Right forelimb (tissue), 1 donor: ENCODE data around the gene GPRC5C.
A peak's percentile ranks its signal among the peaks of the same experiment; 100 is the strongest.
"Not testable (repeated sequence)": the region's sequence is repeated elsewhere in the genome, so short reads cannot be mapped to it uniquely, and the experiment has no call there.

Experiments used
- DNase-seq: peaks from one replicate; pipeline ENCODE4 v3.0.0-alpha.2; 2018

The GPRC5C gene

DNA sequence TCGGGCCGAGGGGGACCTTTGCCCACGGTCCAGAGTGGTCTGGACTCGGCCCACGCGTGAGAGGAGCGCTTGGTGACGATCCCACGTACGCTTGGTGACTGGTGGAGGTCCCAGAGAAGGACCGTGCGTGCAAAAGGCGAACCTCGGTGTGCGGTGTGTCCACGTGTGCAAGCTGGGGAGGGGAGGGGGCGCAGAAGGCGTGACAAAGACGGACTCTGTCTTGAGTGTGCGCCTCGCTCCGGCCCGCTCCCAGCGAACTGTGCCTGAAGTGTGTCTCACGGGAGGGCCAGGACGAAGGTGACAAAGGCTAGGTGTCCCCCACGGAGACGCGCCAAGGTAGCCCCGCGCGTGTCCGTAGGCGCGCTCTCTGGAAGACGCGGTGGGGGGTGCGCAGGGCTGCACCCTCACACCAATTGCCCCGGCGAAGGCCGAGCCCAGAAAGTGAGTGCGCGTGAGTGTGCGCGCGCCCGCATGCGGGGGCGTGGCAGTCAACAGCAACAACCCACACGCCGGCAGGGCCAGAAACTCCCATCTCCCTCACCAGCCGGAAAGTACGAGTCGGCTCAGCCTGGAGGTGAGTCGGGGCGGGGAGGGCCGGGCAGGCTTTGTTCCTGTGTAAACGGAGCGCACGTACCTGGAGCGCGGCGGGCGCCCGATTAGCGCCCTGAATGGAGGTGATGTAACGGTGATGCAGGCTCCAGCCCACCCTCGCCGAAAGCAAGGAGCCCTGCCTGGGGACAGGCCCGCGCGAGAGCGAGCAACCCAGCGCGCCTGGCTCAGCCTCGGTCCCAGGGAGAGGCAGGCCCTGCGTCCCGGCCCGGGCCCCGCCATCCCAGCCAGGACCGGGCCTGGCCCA, at the start of gene GPRC5C:
TSS of gene GPRC5C (plus strand) at position 521 of the 856 bp plus-strand sequence. CDS start 7,689 bp downstream, outside the sequence.
- DNase-seq, result peak; percentile 83

GRCh38 chr17:74383141-74383540, 48.7 kb upstream of the GPRC5C start:
- no peak for DNase-seq

GRCh38 chr17:74385201-74385600, 46.7 kb upstream of the GPRC5C start:
- DNase-seq, result no peak

DNA sequence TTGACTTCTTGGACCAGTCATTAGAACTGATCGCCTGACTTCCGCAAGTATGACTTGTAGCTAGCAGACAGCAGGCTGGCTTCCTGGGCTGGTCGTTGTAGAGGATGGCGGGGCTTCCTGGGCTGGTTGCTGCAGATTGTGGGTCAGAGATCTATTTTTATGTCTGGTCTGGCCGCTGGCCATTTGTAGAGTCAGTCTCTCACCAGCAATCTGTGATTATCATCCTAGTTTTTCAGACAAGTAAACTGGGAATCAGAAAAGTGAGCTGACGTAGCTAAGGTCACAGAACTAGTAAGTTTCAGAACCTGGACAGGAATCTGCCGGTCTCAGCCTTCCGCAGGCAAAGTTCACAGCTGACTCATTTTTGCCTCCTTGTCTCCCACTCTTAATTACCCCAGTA, 45.5 kb upstream of the GPRC5C start:
- no peak for DNase-seq

- no peak for DNase-seq
Measured at GRCh38 chr17:74387365-74388218, 44.3 kb upstream of the GPRC5C start.

DNA sequence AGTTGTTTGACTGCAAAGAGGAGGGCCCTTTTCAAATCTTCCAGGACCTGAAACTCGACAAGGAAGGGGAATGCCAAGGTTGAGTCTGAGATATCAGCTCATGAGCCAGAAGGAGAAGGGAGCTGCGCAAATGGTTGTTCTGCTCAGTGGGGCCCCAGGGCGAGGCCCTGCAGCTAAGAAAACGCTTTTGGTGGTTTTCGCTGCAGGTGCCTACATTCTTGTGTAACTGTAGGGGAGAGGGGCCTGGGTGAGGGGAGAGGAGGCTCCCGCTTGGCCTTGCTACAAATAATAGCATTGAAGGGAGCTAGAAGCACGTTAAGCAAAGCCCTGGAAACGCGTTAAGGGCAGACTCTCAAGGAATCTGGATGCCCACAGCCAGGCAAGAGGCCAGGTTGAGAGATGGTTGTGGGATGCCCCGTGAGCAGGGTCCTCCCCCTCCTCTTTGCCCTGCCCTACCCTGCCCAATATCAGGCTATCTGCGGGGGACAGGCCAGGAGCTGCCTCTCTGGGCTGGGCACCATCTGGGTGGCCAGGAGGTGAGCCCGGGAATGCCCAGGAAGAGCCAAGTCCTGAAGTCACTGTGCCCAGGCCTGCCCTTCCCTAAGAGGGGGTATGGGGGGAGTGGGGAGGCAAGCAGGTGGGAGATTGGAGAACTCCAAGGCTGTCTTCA, 42.7 kb upstream of the GPRC5C start:
- DNase-seq, result no peak

GRCh38 chr17:74389937-74390679, 41.8 kb upstream of the GPRC5C start:
- no peak for DNase-seq

DNA sequence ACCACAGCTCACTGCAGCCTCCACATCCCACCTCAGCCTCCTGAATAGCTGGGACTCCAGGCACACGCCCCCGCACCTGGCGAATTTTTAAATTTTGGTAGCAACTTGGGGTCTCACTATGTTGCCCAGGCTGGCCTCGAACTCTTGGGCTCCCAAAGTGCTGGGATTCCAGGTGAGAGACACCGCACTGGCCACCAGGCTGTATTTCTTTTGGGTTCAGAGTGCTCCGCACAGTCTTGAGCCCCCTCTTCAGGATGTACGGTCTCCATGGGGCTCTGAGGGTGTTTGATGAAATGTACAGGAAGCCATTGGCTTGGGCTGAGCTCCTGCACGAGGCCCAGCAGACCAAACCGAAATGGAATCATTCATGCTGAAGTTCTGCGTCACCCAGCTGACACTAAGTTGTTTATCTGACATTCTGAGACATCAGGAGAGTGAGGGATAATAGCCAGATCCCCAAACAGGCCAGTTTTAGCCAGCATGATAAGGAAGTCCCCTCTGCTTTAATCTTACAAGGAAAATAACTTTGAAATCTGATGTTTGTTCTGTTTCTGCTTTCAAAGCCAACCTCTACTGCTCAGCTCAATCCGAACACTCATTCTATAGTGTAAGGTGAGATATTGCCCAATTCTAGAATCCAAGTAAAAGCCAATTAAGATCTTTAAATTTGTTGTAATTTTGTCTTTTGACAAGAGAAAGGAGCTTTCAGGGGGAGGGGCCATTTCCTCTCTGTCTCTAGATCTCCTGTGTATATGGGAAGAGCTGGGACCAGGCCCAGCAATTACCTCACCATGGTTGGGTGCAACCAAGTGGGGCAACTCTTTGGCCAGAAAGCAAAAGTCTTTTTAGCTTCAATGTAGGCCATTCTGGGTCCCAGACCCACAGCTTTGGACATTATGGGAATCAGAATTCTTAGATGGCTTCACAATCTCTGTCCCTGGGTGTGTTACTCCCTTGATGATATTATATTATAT, 40.9 kb upstream of the GPRC5C start:
- DNase-seq, result no peak

DNA sequence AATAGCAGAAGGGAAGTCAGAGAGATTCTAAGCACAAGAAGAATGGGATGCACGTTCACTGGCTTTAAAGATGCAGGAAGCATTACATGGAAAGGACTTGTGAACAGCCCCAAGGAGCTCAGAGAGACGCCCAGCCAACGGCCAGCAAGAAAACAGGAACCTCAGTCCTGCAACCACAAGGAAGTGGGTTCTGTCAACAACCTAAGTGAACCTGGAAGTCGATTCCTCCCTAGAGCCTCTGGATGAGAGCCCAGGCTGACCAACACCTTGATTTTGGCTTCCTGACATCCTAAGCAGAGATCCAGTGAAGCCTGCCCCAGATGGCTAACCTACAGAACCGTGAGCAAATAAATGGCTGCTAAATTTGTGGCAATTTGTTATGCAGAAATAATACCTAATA, 40.1 kb upstream of the GPRC5C start:
- DNase-seq, result no peak

DNA sequence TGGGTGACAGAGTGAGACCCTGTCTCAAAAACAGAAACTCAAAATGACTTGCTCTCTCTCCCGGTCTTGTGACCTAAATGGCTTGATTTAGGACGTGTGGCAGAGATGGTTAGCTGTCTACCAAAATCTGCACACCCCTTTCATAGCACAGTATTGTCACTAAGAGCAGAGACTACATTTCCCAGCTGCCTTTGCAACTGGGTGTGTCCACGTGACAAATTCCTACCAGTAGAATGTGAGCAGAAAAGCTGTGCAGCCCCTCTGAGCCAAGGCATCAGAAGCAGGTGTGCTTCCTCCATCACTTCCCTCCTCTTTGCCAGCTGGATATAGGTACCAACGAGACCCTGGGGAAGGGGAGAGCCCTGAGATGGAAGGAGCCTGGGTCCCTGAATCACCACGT, 39.0 kb upstream of the GPRC5C start:
- DNase-seq, result no peak

DNA sequence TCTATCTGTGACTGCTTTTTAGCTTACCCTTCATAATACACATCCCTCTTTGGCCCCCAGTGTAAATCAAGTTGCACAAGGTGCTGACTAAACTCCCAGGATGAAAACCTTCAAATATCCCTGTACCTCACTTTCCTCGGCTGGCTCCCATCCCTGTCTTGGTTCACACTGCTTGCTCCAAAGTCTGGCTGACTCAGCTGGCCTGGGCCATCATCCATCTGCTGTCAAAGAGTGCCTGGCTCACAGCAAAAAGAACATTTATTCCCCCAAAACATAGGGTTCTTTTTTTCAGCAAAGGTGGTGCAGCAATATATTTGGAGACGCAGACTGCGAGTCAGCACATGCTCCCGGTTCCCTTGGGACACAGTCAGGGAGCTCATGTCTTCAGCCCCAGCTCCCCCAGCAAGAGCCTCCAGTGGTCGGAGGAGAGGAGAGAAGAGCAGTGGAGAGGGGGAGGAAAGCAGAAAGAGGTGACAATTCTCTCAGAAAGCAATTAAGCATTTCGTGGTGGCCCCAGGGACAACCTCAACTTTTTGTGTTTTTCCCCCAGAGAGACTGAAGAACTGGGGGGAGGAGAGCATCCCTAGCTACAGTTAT, 38.4 kb upstream of the GPRC5C start:
- no peak for DNase-seq

DNA sequence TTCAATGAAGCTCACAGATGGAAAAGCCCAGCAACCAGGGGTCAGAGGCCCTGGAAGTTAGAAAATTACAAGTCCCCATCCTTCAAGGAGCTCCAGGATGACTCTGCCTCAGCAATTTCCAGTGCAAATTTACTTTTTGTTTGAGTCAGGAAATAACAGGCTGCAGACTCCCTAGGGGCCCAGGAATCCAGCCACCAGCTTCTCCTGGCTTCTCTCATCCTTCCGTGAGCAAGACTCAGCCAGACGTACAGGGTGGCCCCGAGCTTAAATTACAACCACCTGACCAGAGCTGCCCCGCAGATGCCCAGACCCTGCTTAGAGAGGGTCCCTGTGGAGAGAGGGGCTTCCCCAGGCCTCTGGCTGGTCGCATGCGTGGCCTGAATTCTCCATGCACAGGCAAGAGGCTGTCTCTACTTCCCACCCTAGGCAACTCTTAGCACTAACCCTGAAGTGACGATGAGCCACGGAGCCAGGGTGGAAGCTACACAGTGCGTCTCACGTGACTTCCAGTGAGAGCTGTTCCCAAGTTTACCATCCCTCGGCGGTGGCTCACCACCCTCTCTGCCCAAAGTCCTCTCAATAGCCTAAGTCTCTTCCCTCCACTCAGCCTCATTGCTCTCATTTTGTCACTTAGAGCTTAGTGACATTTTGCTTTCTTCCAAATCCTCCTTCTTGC, 37.5 kb upstream of the GPRC5C start:
- no peak for DNase-seq

DNA sequence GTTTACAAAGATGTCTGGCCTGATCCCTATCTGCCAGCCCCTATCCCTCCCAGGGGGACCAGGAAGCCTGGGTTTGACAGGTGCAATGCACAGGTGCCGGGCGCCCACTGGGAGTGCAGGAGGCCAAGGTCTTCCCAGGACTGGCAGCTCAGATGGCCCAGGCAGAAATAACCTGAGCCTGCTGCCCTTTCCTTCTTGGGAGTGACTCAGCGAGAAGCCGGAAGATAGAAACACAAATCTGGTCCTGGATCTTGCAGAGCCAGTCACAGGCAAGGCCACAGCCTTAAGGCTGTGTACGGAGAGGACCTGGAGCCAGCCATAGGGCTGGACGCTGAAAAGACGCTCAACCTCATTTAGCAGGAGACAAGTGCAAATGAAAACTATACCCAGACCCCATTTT, 36.9 kb upstream of the GPRC5C start:
- no peak for DNase-seq

DNA sequence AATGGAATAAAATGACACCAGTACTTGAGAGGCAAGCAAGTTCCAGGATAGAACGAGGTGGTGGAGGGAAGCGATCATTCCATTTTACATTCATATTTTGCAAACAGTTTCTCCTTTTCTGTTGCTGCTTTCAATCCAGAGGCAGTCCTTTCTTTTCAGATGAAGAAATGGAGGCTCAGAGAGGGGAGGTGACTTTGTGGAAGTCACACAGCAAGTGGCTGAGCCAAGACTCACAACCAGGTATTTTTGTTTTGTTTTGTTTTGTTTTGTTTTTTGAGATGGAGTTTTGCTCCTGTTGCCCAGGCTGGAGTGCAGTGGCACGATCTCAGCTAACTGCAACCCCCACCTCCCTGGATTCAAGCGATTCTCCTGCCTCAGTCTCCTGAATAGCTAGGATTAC, 35.3 kb upstream of the GPRC5C start:
- DNase-seq, result no peak

DNA sequence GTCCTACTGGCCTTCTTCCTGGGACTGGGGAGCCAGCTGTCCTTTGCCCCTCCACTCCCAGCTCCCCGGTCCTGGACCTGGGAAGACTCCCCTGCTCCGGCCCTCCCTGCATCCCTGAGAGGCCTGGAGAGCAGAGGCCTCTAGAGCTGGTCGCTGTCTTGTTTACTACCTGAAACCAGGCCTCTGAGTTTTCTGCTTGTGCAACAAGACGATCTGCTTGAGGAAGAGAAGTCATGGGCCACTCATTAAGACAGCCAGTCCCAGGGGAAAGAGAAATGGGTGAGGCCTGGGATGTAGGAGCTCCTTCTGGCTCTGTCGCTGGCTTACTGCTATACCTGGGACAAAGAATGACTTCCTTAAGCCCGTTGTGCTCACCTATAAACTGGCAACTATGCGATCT, 29.8 kb upstream of the GPRC5C start:
- DNase-seq, result no peak

DNA sequence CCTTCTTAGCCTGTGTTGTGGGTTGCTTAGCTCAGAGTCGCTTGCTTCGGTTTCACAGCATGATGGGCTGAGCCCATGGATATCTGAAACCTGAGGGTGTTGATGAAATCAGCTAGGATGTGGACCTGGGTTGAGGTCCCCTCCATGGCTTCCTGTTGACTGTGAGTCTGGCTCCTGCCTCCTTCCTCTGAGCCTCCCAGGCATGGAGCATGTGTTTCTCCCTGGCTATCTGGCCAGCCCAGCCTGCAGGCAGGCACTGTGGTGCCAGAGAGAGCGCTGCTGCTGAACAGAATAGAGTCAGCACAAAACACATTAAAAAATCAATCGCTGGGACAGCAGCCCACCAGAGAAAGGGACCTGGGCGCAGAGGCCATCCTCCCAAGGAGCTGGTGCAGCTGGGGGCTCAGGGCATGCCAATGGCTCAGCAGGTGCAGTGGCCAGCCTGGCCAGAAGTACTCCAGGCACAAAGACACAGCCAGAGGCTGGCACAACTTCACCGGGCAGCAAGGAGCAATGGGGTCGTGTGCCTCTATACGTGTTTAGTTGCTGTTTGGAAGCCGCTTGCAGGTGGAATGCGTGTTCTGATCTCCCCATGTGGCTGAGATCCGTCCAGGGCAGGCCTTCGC, 28.3 kb upstream of the GPRC5C start:
- DNase-seq, result no peak

GRCh38 chr17:74404218-74404617, 27.7 kb upstream of the GPRC5C start:
- DNase-seq, result no peak

GRCh38 chr17:74404789-74405188, 27.1 kb upstream of the GPRC5C start:
- DNase-seq, result no peak

- not testable (repeated sequence) for DNase-seq
Measured at GRCh38 chr17:74405311-74405710, 26.6 kb upstream of the GPRC5C start.

DNA sequence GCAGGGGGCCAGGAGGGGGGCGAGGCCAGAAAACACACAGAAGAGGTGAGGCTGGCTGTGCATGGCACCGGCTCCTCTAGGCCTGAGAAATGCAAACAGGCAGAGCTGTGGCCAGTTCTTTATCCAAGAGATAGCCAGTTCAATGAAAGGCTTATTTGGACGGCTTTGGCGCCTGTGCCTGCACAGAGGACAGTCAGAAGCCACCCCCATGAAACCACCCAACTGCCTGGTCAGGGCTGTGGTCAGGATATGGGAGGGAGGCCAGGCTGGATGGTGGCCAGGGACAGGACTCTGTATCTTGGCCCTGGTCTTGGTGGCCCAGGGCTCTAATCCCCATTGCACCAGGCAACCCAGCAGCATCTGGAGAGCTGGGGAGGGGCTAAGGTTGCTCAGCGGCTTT, 24.5 kb upstream of the GPRC5C start:
- no peak for DNase-seq
